ENCODE results near the gene DDR2.

DNA sequence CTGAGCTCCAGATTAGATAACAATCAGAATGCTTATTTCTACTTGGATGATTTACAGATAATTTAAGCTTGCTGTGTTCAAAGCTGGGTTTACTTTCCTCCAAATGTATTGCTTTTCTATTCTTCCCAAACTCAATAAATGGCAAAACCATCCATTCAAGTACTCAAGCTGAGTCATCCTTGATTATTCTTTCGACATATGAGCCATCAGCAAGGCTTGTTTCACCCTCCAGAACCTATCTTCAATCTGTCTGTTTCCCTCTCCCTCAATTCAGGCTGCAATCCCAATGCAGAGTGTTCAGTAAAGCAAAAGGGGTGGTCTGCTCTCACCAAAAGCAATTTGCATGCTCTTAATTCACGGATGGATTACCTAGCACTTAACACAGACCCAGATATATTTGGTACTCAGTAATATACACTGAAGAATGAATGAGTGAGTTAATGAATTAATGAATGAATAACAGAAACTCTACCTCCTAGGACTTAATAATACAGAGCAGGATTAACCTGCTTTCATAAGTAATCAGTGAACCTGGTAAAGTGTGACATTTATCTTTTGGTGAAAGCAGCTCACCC is 41.9 kb downstream of the DDR2 start:
- TF ChIP-seq YY1 (IDR thresholded peaks at IDR 0.05; ENCODE audit: insufficient read depth, insufficient read length) (no peak), ZNF274 (IDR thresholded peaks at IDR 0.05; ENCODE audit: low read depth, low read length) (no peak)
